ENCODE data around the gene FBN1. TPM values are rescaled to one million over a fixed set of nuclear protein-coding genes. Genes with fewer than 3 reads are reported as not detected.

FBN1 gene
- total RNA-seq, 2 donors from 2014 or later, result 5.5 to 5.9 TPM

DNA sequence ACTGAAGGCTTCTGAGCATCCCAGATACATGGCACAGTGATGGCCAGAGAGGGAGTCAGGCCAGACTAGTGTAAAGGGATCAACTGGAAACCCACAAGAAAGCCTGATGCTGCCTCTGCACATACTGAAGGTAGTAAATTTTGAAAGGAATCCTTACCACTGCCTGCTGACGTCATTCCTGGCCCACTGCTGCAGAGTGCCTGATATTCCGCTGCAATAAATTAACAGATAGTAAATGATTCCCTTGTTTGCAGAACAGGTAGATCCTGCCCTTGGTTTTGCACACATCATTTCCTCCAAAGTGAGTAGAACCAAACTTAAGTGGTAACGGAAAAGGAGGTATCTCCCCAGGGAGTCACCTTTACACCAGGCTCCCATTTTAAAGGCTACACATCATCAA, 146.7 kb downstream of the FBN1 start:
- Mint-ChIP-seq H3K27ac (no peak overlapping the region), H3K9me3 (no peaks in the 10 kb centered on the region), H3K36me3 (ENCODE audit: low read depth) (no peaks in the 10 kb centered on the region), H3K27me3 (ENCODE audit: insufficient read depth) (no peaks in the 10 kb centered on the region), H3K4me1 (no peaks in the 10 kb centered on the region), H3K4me3 (no peak overlapping the region)
- H3K9ac ChIP-seq (ENCODE audit: extremely low read depth, low read length, poor library complexity, severe bottlenecking), result no peak overlapping the region
- 92 to 100% methylated on average over 3 of the region's 3 CpGs for WGBS, 2 experiments (ENCODE audit: insufficient coverage in 1 of 2, insufficient read length in 1 of 2)
- peaks cover 14% of the 10 kb centered on the region for H3K36me3 ChIP-seq (ENCODE audit: control insufficient read depth, insufficient read depth, low read length)
- TF ChIP-seq, protein P1, sequence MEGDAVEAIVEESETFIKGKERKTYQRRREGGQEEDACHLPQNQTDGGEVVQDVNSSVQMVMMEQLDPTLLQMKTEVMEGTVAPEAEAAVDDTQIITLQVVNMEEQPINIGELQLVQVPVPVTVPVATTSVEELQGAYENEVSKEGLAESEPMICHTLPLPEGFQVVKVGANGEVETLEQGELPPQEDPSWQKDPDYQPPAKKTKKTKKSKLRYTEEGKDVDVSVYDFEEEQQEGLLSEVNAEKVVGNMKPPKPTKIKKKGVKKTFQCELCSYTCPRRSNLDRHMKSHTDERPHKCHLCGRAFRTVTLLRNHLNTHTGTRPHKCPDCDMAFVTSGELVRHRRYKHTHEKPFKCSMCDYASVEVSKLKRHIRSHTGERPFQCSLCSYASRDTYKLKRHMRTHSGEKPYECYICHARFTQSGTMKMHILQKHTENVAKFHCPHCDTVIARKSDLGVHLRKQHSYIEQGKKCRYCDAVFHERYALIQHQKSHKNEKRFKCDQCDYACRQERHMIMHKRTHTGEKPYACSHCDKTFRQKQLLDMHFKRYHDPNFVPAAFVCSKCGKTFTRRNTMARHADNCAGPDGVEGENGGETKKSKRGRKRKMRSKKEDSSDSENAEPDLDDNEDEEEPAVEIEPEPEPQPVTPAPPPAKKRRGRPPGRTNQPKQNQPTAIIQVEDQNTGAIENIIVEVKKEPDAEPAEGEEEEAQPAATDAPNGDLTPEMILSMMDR (conservative IDR thresholded peaks at IDR 0.05), result no peak
- no peak for DNase-seq
- no peaks in the 10 kb centered on the region for H3K9me3 ChIP-seq (ENCODE audit: control insufficient read depth, low read length)
- no peak overlapping the region for H3K27ac ChIP-seq (ENCODE audit: low read depth, low read length)
- no peaks in the 10 kb centered on the region for H3K27me3 ChIP-seq (ENCODE audit: control insufficient read depth, insufficient read depth, low read length, poor library complexity, severe bottlenecking)
- no peak overlapping the region for H3K4me3 ChIP-seq (ENCODE audit: low read length)
- no peaks in the 10 kb centered on the region for H3K4me1 ChIP-seq (ENCODE audit: control insufficient read depth, insufficient read depth, low read length)

DNA sequence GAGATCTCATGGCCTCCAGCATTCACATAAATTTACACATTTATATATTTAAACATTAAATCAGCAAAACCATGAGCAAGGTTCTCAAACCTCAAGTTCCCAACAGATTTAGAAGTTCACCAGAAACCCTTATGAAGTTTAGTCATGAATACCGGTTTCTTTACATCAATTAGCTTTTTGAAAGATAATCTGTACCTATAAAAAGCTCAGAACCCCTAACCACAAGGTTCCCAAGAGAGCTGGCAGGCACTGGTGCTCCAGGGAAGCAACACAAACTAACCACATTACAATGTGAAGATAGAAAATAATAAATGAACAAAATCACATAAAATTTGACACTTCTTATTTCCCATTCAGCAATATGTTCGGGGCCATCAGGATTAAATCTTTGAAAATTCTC, 150.9 kb downstream of the FBN1 start:
- no peaks in the 10 kb centered on the region for H3K4me1 Mint-ChIP-seq
- no peak overlapping the region for H3K4me3 Mint-ChIP-seq
- H3K27me3 Mint-ChIP-seq (ENCODE audit: insufficient read depth), result no peaks in the 10 kb centered on the region
- H3K27ac Mint-ChIP-seq, result no peak overlapping the region
- Histone ChIP-seq H3K4me1 (ENCODE audit: control insufficient read depth, insufficient read depth, low read length) (no peaks in the 10 kb centered on the region), H3K9ac (ENCODE audit: extremely low read depth, low read length, poor library complexity, severe bottlenecking) (no peak overlapping the region), H3K9me3 (ENCODE audit: control insufficient read depth, low read length) (no peaks in the 10 kb centered on the region), H3K36me3 (ENCODE audit: control insufficient read depth, insufficient read depth, low read length) (peaks cover 11% of the 10 kb centered on the region), H3K27me3 (ENCODE audit: control insufficient read depth, insufficient read depth, low read length, poor library complexity, severe bottlenecking) (no peaks in the 10 kb centered on the region), H3K27ac (ENCODE audit: low read depth, low read length) (no peak overlapping the region), H3K4me3 (ENCODE audit: low read length) (no peak overlapping the region)
- DNase-seq, result no peak
- H3K36me3 Mint-ChIP-seq (ENCODE audit: low read depth), result no peaks in the 10 kb centered on the region
- H3K9me3 Mint-ChIP-seq, result no peaks in the 10 kb centered on the region
- 89 to 100% methylated on average over 2 of the region's 2 CpGs for WGBS, 2 experiments (ENCODE audit: insufficient coverage in 1 of 2, insufficient read length in 1 of 2)
- TF ChIP-seq, protein P1 (conservative IDR thresholded peaks at IDR 0.05), result no peak

DNA sequence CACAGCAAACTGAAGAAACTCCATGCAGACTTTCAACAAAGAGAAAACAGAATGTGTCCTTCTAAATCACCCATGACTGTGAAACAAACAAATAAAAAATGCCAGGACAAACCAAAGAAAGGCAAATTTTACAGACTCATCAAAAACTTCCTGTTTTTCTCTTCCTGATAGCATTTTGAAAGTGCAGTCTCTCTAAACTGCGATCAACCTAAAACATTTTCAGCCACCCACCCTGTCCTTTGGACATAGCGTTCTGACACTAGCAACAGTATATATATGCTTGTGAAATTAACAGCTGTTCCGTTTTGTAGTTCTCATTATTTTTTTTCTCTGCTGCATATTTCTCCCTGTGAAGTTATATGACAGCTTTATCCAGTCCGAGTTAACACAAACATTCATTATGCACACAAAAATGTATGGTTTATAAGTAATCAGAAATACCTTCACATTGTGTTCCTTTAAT, 151.7 kb downstream of the FBN1 start:
- TF ChIP-seq, protein P1 (conservative IDR thresholded peaks at IDR 0.05), result no peak
- Mint-ChIP-seq H3K36me3 (ENCODE audit: low read depth) (no peaks in the 10 kb centered on the region), H3K27me3 (ENCODE audit: insufficient read depth) (no peaks in the 10 kb centered on the region), H3K4me3 (no peak overlapping the region), H3K4me1 (no peaks in the 10 kb centered on the region), H3K27ac (peak overlapping the region; percentile 48), H3K9me3 (no peaks in the 10 kb centered on the region)
- H3K9me3 ChIP-seq (ENCODE audit: control insufficient read depth, low read length), result no peaks in the 10 kb centered on the region
- H3K27ac ChIP-seq (ENCODE audit: low read depth, low read length), result no peak overlapping the region
- H3K4me1 ChIP-seq (ENCODE audit: control insufficient read depth, insufficient read depth, low read length), result no peaks in the 10 kb centered on the region
- H3K27me3 ChIP-seq (ENCODE audit: control insufficient read depth, insufficient read depth, low read length, poor library complexity, severe bottlenecking), result no peaks in the 10 kb centered on the region
- H3K4me3 ChIP-seq (ENCODE audit: low read length), result no peak overlapping the region
- WGBS, 2 experiments (ENCODE audit: insufficient coverage in 1 of 2, insufficient read length in 1 of 2), result 89 to 95% methylated on average over 3 to 4 of the region's 4 CpGs
- DNase-seq, result no peak
- no peak overlapping the region for H3K9ac ChIP-seq (ENCODE audit: extremely low read depth, low read length, poor library complexity, severe bottlenecking)
- H3K36me3 ChIP-seq (ENCODE audit: control insufficient read depth, insufficient read depth, low read length), result peaks cover 11% of the 10 kb centered on the region
